GM21526 (cell line): ENCODE results near the gene GALNT12.

Source experiments
- ATAC-seq: cut with Tn5 transposase; IDR thresholded peaks from one replicate; pipeline ENCODE4 v1.9.1; 2021; ENCODE audit warnings: moderate library complexity; ENCODE audit not compliant: unreplicated experiment, low FRiP score

The GALNT12 gene

DNA sequence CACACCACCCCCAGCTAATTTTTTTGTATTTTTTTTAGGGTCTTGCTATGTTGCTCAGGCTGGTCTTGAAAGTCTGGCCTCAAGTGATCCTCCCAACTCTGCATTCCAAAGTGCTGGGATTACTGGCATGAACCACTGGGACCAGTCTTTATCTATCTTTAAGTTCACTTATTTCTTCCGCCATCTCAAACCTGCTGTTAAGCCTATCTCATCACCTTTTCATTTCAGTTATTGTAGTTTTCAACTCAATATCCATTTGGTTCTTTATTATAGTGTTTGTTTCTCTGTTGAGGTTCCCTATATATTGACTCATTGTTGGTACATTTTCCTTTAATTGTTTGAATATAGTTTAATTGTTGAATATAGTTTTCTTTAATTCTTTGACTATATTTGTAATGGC lies 48.1 kb downstream of the GALNT12 start:
- ATAC-seq: no peak

DNA sequence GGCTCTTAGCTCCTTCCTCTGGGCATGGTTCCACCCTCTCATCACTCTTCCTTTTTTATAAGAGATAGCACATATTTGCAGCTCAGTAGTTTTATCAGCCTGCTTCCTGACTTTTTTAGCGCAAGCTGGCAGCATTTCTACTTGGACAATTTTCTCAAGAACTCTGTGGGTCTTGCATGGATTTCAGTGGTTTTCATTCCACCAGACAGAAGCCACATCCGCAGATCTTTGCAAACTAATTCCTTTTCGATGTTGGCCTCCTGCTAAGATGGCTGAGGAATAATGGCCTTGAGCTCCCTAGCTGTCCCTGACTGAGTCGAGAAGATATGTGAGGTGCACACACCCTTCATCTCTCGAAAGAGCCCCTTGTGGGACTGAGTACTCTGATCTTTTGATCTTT lies 49.5 kb downstream of the GALNT12 start:
- no peak for ATAC-seq

DNA sequence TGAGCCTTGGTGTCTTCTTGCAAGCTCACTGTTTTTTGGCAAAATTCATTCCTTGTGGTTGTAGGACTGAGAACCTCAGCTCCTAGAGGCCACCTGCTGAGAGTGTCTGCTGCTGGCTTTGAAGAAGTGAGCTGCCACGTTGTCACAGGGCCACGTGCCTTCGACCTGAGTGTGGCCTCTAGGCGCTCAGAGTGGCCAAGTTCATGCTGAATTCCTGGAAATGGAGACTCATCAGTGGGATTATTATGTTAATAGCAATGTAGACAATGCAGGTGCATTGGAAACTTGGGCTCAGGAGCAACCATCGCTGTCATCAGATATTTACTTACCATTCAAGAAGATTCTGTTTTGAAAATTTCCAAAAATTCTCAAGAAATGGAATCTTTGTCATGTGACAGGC lies 52.5 kb downstream of the GALNT12 start:
- ATAC-seq: no peak

DNA sequence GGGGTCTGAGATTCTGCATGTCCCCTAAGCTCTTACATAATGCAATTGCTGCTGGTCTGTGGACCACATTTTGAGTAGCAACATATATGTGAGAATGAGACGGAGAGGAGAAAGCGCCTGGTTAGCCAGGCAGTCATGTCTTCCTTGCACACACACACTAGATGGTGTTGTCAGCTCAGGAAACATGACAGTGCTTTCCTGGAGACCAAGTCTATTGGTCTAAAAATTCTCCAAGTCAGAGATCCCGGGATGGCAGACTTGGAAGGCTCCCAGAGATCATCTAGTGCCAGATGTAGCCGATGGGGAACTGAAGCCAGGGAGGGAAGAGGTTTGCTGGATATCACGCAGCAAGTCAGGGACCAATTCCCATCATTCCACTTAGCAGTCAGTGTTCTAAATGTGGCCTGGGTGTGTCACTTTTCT lies 53.4 kb downstream of the GALNT12 start:
- ATAC-seq: no peak

DNA sequence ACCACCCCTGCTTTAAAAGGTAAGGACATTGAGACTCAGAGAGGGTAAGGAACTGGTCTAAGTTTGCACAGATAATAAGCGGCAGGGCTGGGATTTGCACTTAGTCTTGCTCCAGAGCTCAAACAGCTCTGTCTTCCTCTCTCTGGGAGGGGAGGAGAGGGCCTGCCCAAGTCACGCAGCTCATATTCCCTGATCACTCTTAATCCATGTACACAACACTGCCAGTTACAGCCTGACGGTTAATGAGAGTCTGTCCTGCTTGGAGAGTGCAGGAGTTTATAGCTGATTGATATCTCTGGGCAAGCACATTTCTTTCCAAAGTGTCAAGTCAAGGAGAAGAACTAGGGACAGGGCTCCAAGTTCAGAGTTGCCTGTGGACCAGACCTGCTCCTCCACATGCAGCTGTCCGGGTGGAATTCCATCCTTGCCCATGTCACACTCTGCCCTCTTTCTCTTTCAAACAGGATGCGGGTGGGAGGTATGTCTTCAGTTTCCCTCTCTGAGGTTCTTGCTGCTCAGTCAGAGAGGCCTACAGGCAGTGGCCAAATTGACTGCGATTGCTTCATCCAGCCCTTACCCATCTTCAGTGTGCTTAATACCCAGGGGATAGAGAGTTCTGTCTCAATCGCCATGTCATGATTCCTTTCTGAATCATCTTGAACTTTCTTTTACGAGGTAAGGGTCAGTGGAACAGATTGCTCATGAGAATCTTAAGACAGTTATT lies 54.5 kb downstream of the GALNT12 start:
- ATAC-seq: no peak

DNA sequence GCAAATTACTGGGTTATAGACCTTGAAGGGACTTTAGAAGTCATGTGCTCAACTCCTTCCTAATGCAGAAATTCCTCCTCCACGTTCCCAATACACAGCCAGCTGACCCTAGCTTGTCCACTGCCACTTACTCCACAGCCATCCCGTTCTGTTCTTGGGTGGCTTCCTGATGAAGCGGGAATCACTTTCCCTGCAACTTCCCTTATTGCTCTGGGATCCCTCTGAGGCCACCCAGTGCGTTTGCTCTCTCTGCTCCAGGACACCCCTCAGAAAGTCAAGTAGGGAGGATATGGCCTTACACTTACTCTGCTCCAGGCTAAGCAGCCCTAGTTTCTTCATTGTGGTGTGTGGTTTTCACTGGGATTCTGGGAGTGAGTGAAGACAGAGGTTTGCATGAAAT lies 55.5 kb downstream of the GALNT12 start:
- no peak for ATAC-seq

DNA sequence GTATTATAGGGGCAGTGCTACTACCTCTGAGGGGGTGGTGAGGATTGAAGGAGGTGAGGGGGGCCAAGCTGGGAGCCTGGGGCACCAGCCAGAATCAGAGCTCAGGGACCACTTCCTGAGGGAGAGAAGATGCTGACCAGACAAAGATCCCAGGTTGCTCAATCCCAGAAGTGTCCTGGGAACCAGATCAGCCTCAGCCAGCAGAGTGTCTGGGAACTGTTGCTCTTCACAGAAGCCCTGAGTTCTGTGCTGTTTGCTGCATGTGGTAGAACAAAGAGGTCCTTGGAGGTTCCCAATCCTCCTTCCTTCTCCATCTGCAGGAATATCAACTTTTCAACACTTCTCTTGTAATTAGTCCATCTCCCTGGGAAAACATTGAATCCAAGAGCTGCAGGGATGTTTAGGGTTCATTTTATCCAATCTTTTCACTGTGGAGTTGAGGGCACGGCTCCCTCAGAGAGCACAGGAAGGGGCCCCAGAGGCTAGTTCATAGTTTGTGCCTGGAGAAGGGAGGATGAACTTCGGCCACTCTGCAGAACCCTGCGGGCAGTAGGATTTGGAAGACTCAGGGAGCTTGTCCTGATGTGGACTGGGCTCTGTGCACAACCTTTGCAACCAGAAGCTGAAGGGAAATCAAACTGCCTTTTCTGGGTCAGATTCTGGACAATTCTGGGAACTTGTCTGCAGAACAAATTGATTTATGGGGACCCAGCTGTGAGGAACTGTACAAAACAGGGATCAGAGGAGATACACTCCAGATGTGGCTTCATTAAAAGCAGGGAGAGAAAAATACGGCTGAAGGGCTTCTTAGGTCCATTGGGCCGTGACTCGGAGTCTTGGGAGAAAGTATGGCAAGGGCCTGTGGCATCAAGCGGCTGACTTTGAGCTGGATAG lies 57.1 kb downstream of the GALNT12 start:
- ATAC-seq: no peak

DNA sequence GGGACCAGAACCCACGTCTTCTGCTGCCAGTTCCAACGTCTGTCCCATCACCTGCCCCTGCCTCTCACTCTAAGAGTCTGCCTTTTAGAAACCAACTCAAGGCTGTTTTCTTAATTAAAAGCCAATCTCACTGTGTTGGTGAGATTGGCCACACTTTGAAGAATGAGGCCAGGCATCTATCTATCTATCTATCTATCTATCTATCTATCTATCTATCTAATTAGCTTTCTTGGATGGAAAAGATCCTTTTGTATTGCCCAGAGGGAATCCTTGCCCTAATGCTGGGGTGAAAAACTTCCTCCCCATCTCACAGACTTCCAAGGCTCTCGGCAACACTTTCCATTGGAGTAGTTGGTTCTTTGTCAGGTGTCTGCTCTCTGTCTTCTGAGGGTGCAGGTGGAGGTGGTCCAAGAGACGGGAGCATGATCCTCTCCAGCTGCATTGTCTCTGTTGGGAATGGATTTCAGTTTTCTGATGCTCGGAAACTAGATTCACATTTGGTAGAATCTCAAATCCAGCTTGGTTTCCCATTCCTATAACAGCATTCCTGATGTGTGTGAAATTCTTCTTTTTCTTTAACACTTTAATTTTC lies 57.9 kb downstream of the GALNT12 start:
- ATAC-seq: no peak

DNA sequence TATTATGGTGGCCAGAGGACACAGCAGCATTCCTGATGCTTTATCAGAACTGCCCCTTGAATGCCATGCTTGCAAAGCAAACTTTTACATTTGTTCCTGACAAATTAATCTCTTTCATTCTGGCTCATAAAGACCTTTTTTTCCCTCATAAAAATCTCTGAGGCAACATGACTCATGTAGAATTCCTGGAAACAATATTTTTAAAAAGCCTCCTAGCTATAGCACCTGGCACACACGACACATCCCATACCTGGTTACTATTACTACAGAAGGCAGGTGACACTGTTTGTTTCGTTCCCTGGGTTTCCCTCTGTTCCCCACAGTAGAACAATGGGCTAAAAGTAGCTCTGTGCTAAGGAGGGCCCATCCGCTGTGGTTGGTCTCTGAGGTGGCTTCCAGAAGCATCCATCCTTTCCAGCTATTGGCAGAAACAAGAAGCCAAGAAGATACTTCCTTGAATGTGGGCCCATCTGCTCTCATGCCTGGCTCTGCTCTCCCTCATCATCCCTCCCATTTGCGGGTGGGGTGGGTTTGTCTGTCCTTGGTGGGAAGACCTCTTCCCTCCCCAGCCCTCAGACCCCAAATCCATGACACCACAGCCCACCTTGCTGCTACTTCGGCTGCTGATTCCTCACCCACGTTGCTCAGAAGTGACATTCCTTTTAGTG lies 59.1 kb downstream of the GALNT12 start:
- ATAC-seq: no peak

DNA sequence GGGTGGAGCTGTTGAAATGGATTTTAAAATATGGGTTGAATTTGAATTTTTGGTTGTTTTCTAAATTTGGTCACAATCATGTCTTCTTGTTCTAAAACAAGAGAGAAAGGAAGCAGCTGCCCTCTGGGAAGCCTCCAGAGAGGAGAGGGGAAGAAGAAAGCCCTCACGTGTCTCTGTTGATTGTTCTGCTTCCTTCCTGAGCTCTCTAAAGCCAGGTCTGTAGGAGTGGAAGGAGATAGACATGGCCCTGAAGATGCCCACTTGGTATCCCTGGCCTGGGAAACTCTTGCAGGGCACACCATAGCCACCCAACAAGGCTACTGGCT lies 59.6 kb downstream of the GALNT12 start:
- no peak for ATAC-seq

DNA sequence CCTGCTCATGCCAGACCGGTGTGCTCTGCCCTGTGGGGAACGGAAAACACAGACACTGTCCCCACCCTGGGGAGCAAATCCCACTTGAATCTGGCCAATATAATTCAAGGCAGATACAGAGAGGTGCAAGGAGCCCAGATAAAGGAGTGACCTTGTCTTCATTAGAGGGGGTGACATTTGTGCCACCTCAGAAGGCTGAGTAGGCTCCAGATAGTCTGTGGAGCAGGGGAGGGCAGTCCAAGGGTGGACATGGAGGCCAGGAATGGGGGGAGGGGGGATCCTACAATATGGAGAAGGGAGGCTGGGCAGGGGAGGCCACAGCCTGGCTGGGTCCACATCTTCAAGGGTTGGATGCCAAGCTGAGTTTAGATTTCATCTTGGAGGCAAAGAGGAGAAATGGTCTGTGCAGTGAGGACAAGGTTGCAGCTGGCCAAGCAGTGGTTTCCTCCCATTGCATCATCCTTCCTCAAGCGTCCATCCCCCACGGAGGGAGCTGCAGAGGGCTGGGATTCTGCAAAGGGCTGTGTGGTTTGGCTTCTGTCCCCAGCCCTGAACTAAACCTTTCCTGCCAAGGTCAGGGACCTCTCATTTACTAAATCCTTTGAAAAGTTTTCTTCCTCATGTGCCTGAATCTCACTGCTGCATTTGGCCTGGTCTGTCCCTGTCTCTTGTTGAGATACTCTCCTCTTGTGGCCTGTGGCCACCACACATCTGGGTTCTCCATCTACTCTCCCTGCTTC lies 60.1 kb downstream of the GALNT12 start:
- ATAC-seq: no peak

DNA sequence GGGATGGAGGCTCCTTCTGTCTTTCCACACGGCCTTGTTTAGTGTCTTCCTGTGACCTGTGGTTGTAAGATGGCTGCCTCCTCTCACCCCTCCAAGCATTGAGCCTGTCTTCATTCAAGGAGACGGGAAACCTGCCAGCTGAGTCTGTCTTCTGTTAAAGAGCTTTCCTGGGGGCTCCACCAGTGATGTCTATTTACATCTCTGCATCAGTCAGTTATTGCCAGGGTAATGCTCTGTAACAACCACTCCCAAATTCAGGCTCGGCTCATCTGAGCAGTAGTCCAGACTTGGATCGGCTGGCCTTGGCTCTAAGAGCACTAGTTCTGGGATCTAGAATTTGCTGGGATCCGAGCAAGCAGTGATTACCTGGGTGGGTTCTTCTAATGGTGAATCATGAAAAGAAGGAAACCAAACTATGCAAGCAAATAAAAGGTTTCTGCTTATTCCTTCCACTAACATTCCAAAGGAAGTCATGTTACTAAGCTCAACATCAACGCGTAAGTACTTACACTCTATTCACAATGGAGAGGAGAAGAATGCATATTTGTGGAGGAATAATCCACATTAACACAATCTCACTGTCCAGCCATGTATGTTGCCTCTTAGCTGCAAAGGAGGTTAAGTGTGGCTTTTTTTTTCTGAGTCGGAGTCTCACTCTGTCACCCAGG lies 61.7 kb downstream of the GALNT12 start:
- no peak for ATAC-seq

DNA sequence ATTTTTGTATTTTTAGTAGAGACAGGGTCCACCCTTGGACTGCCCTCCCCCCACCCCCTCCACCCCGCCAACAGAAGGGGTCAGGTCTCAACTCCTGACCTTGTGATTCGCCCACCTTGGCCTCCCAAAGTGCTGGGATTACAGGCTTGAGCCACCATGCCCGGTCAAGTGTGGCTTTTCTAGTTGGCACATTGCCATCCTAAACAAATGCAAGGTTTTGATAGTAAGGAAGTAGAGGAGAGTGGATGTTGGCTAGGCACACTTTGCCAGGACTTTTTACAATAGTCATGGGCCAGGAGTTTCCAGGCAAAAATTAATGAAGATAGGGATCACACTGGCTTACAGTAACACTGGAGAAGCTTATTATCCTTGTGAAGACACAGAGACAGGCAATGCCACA lies 62.4 kb downstream of the GALNT12 start:
- no peak for ATAC-seq

DNA sequence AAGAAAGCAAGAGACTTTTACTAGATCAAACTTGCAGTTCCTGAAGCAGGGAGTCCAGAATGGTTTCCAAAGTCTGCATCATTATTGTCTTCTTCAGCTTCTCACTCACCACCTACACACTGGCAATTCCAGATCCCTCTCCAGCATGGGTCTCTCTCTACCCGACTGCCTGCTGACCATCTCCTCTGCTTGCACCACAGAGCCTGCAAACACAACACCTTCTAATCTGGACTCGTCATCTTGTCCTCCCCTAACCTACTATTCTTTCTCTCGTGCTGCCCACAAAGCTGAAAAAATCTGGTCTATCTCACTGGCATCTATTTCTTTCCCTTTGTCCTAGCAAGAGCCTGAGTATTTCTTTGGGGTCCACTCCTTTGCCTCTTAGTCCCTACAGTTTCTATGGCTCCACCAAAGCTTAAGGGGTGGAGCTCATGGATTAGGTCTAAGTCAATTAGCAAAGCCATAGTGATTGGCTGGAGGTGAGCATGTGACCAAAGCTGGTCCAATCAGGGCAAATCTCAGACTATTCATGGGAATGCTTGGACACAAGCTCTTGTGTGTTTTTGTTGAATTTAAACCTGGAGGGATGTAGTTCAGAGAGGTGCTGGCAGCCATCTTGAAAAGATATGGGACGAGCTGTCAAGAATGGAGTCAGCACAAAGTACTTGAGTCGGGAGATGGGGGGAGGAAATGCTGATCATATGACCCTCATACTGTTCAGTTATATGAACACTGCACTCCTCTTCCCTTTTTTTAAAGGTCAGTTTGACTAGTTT lies 63.5 kb downstream of the GALNT12 start:
- ATAC-seq: no peak

DNA sequence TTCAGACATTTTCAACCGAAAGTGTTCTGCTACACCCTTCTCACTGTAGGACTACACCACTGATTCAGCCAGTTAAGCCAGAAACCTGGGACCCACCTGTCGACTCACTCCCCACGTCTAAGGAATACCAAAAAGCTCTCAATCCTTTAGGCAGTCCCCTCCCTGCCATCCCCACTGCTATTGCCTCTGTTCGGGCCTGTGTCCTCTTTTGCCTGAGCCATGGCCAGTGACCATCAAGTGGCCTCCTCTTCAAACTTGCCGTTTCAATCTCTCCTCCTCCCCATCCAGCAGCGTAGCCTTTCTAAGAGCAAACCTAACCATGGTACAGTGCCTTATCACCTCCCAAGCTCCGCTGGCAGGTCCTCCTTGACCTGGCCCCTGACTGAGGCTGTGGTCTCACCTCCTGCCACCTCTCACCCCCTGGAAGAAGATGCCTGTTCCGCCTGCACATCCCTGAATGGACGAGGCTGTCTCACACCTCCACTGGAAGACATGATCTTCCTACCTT lies 64.1 kb downstream of the GALNT12 start:
- no peak for ATAC-seq

DNA sequence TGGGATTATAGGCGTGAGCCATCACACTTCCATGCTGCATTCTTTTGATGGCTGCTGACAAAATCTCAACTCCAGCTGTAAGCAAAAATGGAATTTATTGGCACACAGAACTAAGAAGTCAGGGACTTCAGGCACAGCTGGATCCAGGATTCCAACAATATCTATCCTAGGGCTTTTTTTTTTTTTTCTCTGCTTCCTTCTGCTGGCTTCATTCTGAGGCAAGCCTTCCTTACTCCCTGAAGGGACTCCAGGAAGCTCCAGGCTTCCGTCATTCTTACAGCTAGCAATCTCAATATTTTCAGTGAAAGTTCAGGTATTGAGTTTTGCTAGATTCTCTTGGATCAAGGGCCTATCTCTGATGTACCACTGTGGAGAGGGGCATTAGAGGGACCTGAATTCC lies 66.1 kb downstream of the GALNT12 start:
- no peak for ATAC-seq

DNA sequence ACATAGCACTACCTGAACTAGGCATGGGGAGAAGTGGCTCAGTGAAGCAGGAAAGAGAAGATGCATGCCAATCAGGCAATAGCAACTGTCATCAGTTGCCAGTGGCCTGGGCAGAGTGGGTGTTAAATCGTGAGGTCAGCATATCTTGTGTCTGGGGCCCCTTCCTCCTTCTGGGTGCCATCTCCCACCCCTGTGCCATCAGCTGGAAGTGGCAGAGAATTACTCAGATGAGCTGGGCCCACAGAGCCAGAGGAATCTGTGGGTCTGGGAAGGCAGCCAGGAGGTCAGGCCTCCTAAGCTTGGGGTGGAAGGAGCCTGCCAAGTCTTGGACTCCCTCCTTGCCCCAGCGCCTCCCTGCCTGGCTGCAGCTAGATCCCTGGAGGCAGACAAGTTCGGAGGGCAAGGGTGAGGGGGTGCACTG lies 66.5 kb downstream of the GALNT12 start:
- no peak for ATAC-seq

DNA sequence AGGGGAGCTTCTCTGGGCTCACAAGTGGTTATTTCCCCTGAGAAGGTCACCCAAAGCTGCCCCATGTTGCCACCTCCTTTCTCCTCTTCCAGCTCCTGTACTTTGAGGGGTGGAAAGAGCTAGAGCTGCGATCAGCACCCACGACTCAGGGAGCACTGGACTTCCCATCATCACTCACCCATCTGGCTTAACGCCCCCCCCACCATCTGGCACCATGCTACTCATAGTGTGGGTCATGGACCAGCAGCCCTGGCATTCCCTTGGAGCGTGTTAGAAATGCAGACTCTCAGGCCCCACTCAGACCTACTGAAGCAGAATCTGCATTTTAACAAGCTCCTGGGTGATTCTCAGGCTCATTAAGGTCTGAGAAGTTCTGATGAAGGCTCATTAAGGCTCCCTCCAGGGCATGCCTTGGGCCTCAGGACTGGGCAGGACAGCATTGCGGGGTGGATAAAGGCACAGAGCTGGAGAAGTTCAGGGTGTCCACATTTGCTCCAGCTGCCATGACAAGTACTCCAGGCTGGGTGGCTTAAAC lies 67.3 kb downstream of the GALNT12 start:
- no peak for ATAC-seq

DNA sequence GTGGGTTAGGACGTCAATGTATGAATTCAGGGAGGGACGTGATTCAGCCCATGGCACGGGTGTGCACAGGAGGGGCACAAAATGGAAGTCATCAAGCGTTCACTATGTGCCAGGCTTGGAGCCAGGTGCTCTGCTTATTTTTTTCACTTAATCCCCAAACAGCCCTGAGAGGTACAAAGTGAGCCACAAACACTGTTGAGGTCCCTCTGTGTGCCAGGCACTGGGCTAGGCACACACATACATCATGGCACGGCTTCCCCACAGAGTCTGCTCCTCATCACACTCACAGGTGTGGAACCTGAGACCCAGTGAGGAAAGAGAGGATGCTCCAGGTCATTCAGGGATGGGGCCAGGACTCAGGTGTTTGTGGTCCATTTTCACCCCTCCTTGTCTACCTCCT lies 68.1 kb downstream of the GALNT12 start:
- ATAC-seq: no peak
